ENCODE data around the gene ELMO3.
A peak's percentile ranks its signal among the peaks of the same experiment; 100 is the strongest.

ELMO3 gene

GRCh38 chr16:67244387-67245185 is 45.7 kb downstream of the ELMO3 start:
- DNase-seq = peak; percentile 32

DNA sequence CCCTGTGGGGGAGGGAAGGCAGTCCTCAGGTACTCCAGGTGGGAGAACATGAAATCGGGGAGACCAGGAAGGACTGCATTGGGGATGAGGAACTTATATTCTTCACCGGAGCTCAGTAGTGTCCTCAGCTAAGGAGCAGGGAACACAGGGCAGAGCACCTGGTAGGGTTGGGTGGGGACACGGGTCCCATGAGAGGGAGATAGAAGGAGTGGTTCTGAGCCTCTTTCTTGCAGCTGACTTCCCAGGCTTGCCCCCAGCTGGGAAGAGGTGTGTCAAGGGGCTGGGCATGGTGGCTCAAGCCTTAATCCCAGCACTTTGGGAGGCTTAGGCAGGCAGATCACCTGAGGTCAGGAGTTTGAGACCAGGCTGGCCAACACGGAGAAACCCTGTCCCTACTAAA is 46.3 kb downstream of the ELMO3 start:
- DNase-seq = peak; percentile 82

DNA sequence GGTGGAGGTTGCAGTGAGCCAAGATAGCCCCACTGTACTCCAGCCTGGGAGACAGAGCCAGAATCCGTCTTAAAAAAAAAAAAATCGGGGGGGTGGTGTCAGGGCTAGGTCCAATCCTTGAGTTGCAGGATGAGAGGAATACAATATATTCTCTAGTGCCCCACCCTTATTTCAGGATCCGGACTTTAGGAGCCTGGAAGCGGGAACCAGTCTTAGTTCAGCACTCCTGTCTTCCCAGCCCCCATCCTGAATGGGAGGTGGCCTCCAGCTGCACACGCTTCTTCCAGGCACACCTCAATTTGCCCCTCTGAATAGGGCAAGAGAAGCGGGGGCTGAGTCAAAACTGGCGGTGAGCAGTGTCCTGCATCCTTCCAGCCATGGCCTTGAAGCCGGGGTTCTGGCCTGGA is 46.7 kb downstream of the ELMO3 start:
- no peak for DNase-seq

DNA sequence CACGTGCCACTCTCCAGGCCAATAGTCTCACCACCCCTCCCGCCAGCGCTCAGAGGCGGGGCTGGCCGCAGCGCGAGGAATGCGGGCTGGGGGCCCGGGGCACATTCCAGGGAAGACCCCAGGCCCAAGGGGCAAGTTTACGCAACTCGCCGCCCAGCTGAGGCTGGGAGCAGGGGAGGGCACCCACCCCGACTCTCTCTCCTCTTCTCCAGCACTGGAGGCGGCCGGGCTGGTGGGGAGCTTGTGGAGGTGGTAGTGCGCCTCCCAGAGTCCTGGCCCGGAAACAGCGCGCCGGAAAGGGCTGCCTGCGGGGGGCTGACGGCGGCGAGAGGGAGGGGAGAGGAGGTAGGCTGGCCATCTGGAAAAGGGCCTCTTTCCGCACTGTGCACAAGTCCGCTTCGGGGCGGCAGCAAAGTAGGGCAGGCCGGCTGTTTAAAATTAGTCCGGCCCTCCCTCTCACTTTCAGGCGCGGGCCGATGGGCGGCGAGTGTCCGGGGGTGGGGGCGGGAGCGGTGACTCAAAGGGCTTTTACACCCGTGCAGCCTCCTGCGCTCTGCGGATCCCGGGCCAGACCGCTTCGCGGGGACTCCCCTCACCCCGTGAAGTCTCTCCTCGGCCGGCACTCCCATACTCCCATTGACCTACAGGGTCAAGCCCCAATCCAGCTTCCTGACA is 47.3 kb downstream of the ELMO3 start:
- DNase-seq = peak; percentile 89

DNA sequence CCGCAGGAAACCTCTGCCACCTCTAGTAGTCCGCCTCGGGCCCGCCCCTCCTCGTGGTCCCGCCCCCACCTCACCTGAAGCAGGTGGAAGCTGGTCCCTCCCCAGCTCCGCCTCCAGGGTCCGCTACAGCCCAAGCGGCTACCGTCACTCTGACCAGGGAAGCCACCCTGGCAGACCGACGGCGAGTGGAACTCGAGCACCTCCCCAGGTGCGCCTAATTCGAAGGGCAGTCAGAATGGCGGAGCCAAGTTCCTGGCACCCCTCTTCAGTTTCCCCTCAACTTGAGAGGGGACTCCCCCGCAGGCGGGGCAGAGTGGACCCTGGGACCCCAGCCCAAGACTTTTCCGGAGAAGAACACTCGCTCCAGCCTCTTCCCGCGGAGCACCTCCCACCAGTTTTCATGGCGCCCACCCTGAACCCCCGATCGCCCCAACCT is 47.8 kb downstream of the ELMO3 start:
- peak; percentile 48 for DNase-seq

GRCh38 chr16:67247192-67248072 is 48.5 kb downstream of the ELMO3 start, which contains the start of gene FHOD1:
Gene FHOD1 (minus strand): TSS chr16:67247481. CDS start chr16:67247410, 71 bp downstream.
- DNase-seq = peak; percentile 97

DNA sequence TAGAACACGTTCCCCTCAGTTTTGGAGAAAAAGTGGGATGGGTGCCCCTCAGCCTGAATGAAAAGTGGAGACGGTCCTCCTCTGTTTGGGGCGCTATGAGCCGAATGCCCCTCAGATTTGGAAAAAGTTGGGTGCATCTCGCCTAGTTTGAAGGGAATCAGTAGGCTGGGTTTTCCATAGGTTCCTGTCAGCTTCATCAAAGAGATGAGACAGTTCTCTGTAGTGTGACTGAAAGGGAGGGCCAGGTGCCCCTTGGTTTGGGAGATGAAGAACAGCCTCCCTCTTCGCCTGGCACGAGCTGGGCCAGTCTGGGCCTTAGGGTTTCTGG is 49.1 kb downstream of the ELMO3 start:
- peak; percentile 41 for DNase-seq

DNA sequence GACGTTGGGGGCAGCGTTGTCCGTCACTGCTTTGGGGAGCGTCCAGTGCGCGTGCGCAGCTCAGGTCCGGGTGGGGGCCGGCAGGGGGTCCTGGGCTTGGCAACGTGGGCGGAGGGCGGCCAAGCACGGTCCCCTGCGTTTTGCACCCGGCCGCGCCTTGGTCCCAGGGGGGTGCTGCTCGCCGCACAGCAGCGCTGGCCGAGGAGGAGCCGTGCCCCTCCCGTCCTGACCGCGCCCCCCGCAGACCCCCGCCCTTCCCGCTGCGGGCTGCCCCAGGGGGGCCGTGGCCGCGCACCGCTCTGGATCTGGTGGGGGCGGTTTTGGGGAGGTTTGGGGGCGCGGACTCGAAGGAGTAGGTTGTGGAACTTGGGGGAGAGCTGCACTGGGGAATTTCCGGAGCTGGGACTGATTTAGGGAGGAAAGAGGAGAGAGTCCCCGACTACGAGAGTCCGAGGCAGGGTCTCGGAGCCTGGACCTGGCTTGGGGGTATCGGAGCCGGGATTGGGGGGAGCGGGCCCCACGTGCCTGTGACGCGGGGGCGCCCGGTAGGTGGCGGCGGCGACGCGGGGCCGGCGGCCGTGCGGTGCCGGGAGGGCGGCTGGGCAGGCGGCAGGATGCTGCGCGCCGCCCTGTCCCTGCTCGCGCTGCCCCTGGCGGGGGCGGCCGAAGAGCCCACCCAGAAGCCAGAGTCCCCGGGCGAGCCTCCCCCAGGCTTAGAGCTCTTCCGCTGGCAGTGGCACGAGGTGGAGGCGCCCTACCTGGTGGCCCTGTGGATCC is 49.7 kb downstream of the ELMO3 start, which contains the start of gene SLC9A5:
SLC9A5 (plus strand) TSS at position 579 of the 777 bp plus-strand sequence; CDS start at position 615, 36 bp downstream.
- peak; percentile 52 for DNase-seq

- no peak for DNase-seq
These were observed 50.5 kb downstream of the ELMO3 start for GRCh38 chr16:67249178-67250044.

GRCh38 chr16:67250045-67250327 is 51.1 kb downstream of the ELMO3 start:
- no peak for DNase-seq

- no peak for DNase-seq
These were observed 53.9 kb downstream of the ELMO3 start for GRCh38 chr16:67252609-67253497.

Measured in NCI-H82 (cell line).